ENCODE data around the gene MLLT3. TPM values are rescaled to one million over a fixed set of nuclear protein-coding genes. Genes with fewer than 3 reads are reported as not detected.

Gene MLLT3
- total and polyA plus RNA-seq, 2 of the 8 experiments (the other 6 are each of a cell fraction or from before 2014, with no cell fraction given) = 5.9 to 9.6 TPM

DNA sequence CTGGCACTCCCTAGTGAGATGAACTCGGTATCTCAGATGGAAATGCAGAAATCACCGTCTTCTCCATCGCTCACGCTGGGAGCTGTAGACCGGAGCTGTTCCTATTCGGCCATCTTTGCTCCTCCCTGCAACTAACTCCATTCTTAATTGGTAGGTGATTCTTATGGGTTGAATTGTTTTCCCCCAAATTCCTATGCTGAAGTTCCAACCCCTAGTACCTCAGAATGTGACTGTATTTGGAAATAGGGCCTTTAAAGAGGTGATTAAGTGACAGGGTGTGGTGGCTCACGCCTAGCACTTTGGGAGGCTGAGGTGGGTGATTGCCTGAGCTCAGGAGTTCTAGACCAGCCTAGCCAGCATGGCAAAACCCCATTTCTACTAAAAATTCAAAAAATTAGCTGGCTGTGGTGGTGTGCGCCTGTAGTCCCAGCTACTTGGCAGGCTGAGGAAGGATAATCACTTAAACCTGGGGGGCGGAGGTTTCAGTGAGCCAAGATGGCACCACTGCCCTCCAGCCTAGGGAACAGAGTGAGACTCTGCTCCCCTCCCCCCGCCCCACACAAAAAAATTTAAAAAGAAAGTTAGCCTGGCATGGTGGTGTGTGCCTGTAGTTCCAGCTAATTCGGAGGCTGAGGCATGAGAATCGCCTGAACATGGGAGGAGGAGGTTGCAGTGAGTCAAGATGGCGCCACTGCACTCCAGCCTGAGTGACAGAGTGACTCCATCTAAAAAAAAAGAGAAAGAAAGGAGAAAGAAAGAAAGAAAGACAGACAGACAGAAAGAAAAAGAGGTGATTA, 36.6 kb upstream of the MLLT3 start:
- peak overlapping the region; percentile 55; the same call in 1 of the 2 replicates for H2AFZ ChIP-seq (ENCODE audit: low read length)
- POLR2A ChIA-PET (ENCODE audit: partially characterized antibody) = interaction anchor here (0.6 to 2.6 kb wide), 22 partner anchors 9 to 372 kb away, joined by 3 to 22 read pairs (median 4); partner anchors contain the start of genes FOCAD and MLLT3
- peak overlapping the region; percentile 94 for H3K18ac ChIP-seq (ENCODE audit: extremely low read depth, low read length)
- H3K27ac ChIP-seq (ENCODE audit: low read depth, low read length) = peak overlapping the region; percentile 68
- 0 out of 2 replicates have a peak overlapping the region, but pooled peaks have one; percentile 40 for H2BK15ac ChIP-seq (ENCODE audit: low read length)
- no peak overlapping the region for H3K23ac ChIP-seq (ENCODE audit: insufficient read length)
- H2BK5ac ChIP-seq (ENCODE audit: low read depth, low read length) = peak overlapping the region; percentile 78; the same call in 1 of the 2 replicates
- no peak overlapping the region for H3K56ac ChIP-seq (replicated peaks; ENCODE audit: insufficient read length, low read depth, low read length)
- peak overlapping the region; percentile 29 for H4K91ac ChIP-seq (replicated peaks; ENCODE audit: insufficient read length, low read length)
- H4K8ac ChIP-seq (ENCODE audit: extremely low read depth, insufficient read depth, low read length) = peak overlapping the region; percentile 62; the same call in 1 of the 2 replicates
- no peak overlapping the region for H2BK20ac ChIP-seq (ENCODE audit: low read length)
- H3K4me1 ChIP-seq (replicated peaks in 1 of 4; ENCODE audit: control insufficient read depth in 3 of 4, insufficient read depth in 4 of 4, low read length in 3 of 4) = peaks cover 0 to 16% (median 2%) of the 10 kb centered on the region in 4 experiments; a peak in 3 of 7 replicates
- no peak overlapping the region; the same call in 1 of the 2 replicates for H2BK12ac ChIP-seq (ENCODE audit: low read depth, low read length)
- H4K20me1 ChIP-seq (replicated peaks in 1 of 2; ENCODE audit: control insufficient read depth in 1 of 2, insufficient read depth in 2 of 2, low read length in 2 of 2) = no peaks in the 10 kb centered on the region
- CTCF ChIA-PET (ENCODE audit: partially characterized antibody) = interaction anchor here (0.8 to 1.8 kb wide), 10 partner anchors 10 to 388 kb away, joined by 3 to 6 read pairs (median 4); partner anchors contain the start of gene MLLT3
- peaks cover 7% of the 10 kb centered on the region for H3K79me1 ChIP-seq (ENCODE audit: low read depth, low read length)
- no peaks in the 10 kb centered on the region for H3K9me3 ChIP-seq (ENCODE audit: insufficient read depth in 2 of 2, low read depth in 1 of 2, low read length in 1 of 2)
- no peak for DNase-seq (ENCODE audit: low read depth in 1 of 2, low spot score in 2 of 2)
- H3K79me2 ChIP-seq (ENCODE audit: control insufficient read depth in 1 of 2, insufficient read depth in 2 of 2, low read length in 2 of 2) = peaks cover 6 to 53% of the 10 kb centered on the region in 2 experiments; a peak in 3 of 4 replicates
- H3K4ac ChIP-seq (replicated peaks; ENCODE audit: insufficient read length, low read depth, low read length) = no peak overlapping the region
- H4K5ac ChIP-seq (ENCODE audit: insufficient read length, low read depth, low read length) = peak overlapping the region; percentile 38
- FAIRE-seq = peak; percentile 28
- H3K36me3 ChIP-seq (ENCODE audit: control insufficient read depth in 2 of 4, insufficient read depth in 4 of 4, low read length in 3 of 4) = no peaks in the 10 kb centered on the region; a peak in 2 of 8 replicates
- peak overlapping the region; percentile 38 to 90 (median 85) for H3K9ac ChIP-seq (replicated peaks in 1 of 4; ENCODE audit: extremely low read depth in 1 of 4, low read depth in 3 of 4, low read length in 3 of 4)
- peak overlapping the region; percentile 74 to 92 for H3K4me2 ChIP-seq (ENCODE audit: insufficient read depth in 1 of 2, low read depth in 2 of 2, low read length in 2 of 2)
- peak overlapping the region; percentile 69 to 79 (median 71) for H3K4me3 ChIP-seq (ENCODE audit: extremely low read depth in 1 of 4, insufficient read depth in 2 of 4, low read depth in 3 of 4, low read length in 4 of 4)
- H2AK5ac ChIP-seq (ENCODE audit: low read depth, low read length) = no peak overlapping the region; the same call in 1 of the 2 replicates
- no peaks in the 10 kb centered on the region for H3K27me3 ChIP-seq (replicated peaks in 1 of 4; ENCODE audit: control insufficient read depth in 3 of 4, extremely low read depth in 1 of 4, insufficient read depth in 3 of 4, low read length in 3 of 4)
- 56% methylated on average over 11 of the region's 13 CpGs; no CpG with 5 or more reads in 1 of the 2 experiments for WGBS, 2 experiments (ENCODE audit: extremely low coverage in 1 of 2, insufficient coverage in 1 of 2, insufficient read length in 1 of 2, insufficient replicate concordance in 2 of 2, low coverage in 1 of 2, low lambda C conversion rate in 2 of 2, missing lambda C conversion rate in 1 of 2)
- peaks cover 5% of the 10 kb centered on the region for H3K23me2 ChIP-seq (ENCODE audit: low read depth, low read length)
- H3K14ac ChIP-seq (ENCODE audit: insufficient read length) = no peak overlapping the region
- TF ChIP-seq TAF1 (IDR thresholded peaks at IDR 0.05; ENCODE audit: low read depth, low read length) (peak; percentile 5; the same call in 1 of the 2 replicates), YY1 (IDR thresholded peaks at IDR 0.05; ENCODE audit: low read depth, low read length) (peak; percentile 67), EP300 (IDR thresholded peaks at IDR 0.05; ENCODE audit: borderline replicate concordance in 1 of 2, low read depth in 2 of 2, low read length in 2 of 2) (no peak), CBX5 (IDR thresholded peaks at IDR 0.05; ENCODE audit: low read depth, low read length) (no peak)
- H2BK120ac ChIP-seq (replicated peaks; ENCODE audit: low read depth, low read length) = peak overlapping the region; percentile 24

Measured in H1 (cell line).